ENCODE measurements around the gene DSCAM.

DNA sequence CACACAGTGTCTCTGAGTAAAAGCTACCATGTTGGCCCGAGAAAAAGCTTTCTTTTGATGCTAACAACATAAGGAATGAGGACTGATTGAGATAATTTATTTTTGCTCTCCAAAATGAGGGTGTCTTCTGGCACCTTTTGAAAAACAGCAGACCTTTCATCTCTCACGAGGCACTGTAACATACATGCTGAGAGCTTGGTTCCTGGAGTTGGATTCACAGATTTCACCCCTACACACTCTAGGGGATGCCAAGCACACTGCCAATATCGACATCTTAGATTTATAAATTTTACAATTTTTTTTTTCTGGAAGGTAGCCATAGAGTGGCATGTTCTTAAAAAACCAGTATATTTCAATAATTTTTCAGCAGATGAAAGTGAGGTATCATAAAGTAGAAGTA, 408.3 kb downstream of the DSCAM start:
- TF ChIP-seq POLR2AphosphoS5 (IDR thresholded peaks at IDR 0.05; ENCODE audit: low read depth, low read length) (no peak), SIN3A (IDR thresholded peaks at IDR 0.05; ENCODE audit: borderline replicate concordance, insufficient read depth, low read length) (no peak), TAF1 (IDR thresholded peaks at IDR 0.05; ENCODE audit: borderline replicate concordance, insufficient read depth, low read length) (no peak), FOXP2 (optimal IDR thresholded peaks at IDR 0.05; ENCODE audit: borderline replicate concordance, extremely low read depth, extremely low read length, insufficient read depth) (no peak)
- TF ChIP-seq, protein P1, sequence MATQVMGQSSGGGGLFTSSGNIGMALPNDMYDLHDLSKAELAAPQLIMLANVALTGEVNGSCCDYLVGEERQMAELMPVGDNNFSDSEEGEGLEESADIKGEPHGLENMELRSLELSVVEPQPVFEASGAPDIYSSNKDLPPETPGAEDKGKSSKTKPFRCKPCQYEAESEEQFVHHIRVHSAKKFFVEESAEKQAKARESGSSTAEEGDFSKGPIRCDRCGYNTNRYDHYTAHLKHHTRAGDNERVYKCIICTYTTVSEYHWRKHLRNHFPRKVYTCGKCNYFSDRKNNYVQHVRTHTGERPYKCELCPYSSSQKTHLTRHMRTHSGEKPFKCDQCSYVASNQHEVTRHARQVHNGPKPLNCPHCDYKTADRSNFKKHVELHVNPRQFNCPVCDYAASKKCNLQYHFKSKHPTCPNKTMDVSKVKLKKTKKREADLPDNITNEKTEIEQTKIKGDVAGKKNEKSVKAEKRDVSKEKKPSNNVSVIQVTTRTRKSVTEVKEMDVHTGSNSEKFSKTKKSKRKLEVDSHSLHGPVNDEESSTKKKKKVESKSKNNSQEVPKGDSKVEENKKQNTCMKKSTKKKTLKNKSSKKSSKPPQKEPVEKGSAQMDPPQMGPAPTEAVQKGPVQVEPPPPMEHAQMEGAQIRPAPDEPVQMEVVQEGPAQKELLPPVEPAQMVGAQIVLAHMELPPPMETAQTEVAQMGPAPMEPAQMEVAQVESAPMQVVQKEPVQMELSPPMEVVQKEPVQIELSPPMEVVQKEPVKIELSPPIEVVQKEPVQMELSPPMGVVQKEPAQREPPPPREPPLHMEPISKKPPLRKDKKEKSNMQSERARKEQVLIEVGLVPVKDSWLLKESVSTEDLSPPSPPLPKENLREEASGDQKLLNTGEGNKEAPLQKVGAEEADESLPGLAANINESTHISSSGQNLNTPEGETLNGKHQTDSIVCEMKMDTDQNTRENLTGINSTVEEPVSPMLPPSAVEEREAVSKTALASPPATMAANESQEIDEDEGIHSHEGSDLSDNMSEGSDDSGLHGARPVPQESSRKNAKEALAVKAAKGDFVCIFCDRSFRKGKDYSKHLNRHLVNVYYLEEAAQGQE (IDR thresholded peaks at IDR 0.05; ENCODE audit: insufficient read depth in 1 of 2, low read depth in 2 of 2, low read length in 2 of 2), result no peak

All from PFSK-1 (cell line).